ENCODE data around the gene TRIM63.

DNA sequence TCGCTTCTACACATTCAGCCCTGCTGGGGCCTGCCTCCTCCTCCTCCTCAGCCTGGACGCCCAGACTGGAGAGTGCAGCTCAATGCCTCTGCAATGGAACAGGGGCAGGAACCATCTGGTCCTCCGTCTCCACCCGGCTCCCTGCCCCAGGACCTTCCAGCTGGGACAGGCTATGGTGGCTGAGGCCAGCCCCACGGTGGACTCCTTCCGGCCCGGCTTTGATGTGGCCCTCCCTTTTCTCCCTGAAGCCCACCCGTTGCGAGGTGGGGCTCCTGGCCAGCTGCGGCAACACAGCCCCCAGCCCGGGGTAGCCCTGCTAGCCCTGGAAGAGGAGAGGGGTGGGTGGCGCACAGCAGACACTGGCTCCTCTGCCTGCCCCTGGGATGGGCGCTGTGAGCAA is 44.4 kb downstream of the TRIM63 start:
- no peak for TF ChIP-seq SREBF2 (IDR thresholded peaks at IDR 0.05)
- TF ChIP-seq PHF8 (IDR thresholded peaks at IDR 0.05; ENCODE audit: borderline replicate concordance, low read depth): no peak
- no peak for TF ChIP-seq NFE2L2 (conservative IDR thresholded peaks at IDR 0.05; ENCODE audit: low read length)
- TF ChIP-seq, protein P1, sequence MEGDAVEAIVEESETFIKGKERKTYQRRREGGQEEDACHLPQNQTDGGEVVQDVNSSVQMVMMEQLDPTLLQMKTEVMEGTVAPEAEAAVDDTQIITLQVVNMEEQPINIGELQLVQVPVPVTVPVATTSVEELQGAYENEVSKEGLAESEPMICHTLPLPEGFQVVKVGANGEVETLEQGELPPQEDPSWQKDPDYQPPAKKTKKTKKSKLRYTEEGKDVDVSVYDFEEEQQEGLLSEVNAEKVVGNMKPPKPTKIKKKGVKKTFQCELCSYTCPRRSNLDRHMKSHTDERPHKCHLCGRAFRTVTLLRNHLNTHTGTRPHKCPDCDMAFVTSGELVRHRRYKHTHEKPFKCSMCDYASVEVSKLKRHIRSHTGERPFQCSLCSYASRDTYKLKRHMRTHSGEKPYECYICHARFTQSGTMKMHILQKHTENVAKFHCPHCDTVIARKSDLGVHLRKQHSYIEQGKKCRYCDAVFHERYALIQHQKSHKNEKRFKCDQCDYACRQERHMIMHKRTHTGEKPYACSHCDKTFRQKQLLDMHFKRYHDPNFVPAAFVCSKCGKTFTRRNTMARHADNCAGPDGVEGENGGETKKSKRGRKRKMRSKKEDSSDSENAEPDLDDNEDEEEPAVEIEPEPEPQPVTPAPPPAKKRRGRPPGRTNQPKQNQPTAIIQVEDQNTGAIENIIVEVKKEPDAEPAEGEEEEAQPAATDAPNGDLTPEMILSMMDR (IDR thresholded peaks at IDR 0.05): no peak
- no peak for TF ChIP-seq POLR2A (IDR thresholded peaks at IDR 0.05; ENCODE audit: low read length)
- TF ChIP-seq MYC (IDR thresholded peaks at IDR 0.05; ENCODE audit: borderline replicate concordance, low read length): no peak
- no peak for TF ChIP-seq EP300 (IDR thresholded peaks at IDR 0.05)
- TF ChIP-seq, protein P2, sequence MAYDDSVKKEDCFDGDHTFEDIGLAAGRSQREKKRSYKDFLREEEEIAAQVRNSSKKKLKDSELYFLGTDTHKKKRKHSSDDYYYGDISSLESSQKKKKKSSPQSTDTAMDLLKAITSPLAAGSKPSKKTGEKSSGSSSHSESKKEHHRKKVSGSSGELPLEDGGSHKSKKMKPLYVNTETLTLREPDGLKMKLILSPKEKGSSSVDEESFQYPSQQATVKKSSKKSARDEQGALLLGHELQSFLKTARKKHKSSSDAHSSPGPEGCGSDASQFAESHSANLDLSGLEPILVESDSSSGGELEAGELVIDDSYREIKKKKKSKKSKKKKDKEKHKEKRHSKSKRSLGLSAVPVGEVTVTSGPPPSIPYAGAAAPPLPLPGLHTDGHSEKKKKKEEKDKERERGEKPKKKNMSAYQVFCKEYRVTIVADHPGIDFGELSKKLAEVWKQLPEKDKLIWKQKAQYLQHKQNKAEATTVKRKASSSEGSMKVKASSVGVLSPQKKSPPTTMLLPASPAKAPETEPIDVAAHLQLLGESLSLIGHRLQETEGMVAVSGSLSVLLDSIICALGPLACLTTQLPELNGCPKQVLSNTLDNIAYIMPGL (CRISPR knock-in tag; IDR thresholded peaks at IDR 0.05; ENCODE audit: borderline replicate concordance): no peak
- TF ChIP-seq JUN (IDR thresholded peaks at IDR 0.05): no peak
